HEK293 (cell line): ENCODE results near the gene CCL8.

Experiments
- CTCF ChIA-PET: fragments of 350-600 bp; formaldehyde crosslinking; extraction: SDS; loops from one replicate; lab custom pipeline; 2021; ENCODE audit warnings: antibody characterized with exemption; lab: Yijun Ruan, JAX
- POLR2A ChIA-PET: fragments of 300-600 bp; formaldehyde crosslinking; extraction: SDS; loops from one replicate; lab custom pipeline; 2020; ENCODE audit warnings: antibody characterized with exemption, inconsistent platforms; lab: Yijun Ruan, JAX
- H3K27ac ChIP-seq: fragments of 200-500 bp; sonication (Bioruptor generic); 2 replicates; pipeline ENCODE4 v1.5.1; 2014; ENCODE audit warnings: low read depth, low read length, control low read depth, inconsistent platforms; ENCODE audit errors: extremely low read depth
- H3K36me3 ChIP-seq, 2 experiments: fragments of 200-500 bp in 1 of 2; sonication (Bioruptor generic) in 1 of 2; 1 replicate in 1 of 2; 2 replicates in 1 of 2; pipeline ENCODE4 v1.5.1; 2014 to 2017; ENCODE audit warnings: inconsistent platforms in 2 of 2, low read length in 2 of 2; ENCODE audit not compliant: control insufficient read depth in 2 of 2, insufficient read depth in 1 of 2
- H3K4me1 ChIP-seq: fragments of 200-500 bp; sonication (Bioruptor generic); 2 replicates; pipeline ENCODE4 v1.5.1; 2014; ENCODE audit warnings: mild to moderate bottlenecking, low read length, inconsistent platforms; ENCODE audit not compliant: control insufficient read depth, insufficient read depth
- H3K4me3 ChIP-seq: 2 replicates; pipeline ENCODE4 v1.5.1; 2011; ENCODE audit warnings: low read depth, mild to moderate bottlenecking, control low read depth, low read length, moderate library complexity
- H3K9me3 ChIP-seq: fragments of 200-500 bp; sonication (Bioruptor generic); 2 replicates; pipeline ENCODE4 v1.5.1; 2014; ENCODE audit warnings: low read depth, low read length, inconsistent platforms; ENCODE audit not compliant: control insufficient read depth, insufficient read depth
- IKZF3 ChIP-seq: fragments of 450-650 bp; IDR thresholded peaks from 2 replicates; pipeline ENCODE4 v1.5.0; 2018; ENCODE audit warnings: missing biosample characterization, mild to moderate bottlenecking, missing genetic modification characterization, moderate library complexity
- PBX3 ChIP-seq: sonication (generic); formaldehyde crosslinking; IDR thresholded peaks from 2 replicates; pipeline ENCODE4 v1.8.1; 2022; ENCODE audit warnings: mild to moderate bottlenecking, moderate library complexity, missing genetic modification reagents
- PRDM10 ChIP-seq: fragments of 450-650 bp; formaldehyde crosslinking; IDR thresholded peaks from 2 replicates; pipeline ENCODE4 v1.5.1; 2016; ENCODE audit warnings: missing biosample characterization, missing genetic modification characterization
- REST ChIP-seq: fragments of 450-650 bp; formaldehyde crosslinking; IDR thresholded peaks from 2 replicates; pipeline ENCODE4 v1.5.1; 2016; ENCODE audit warnings: missing biosample characterization, missing genetic modification characterization
- SP7 ChIP-seq: fragments of 450-650 bp; formaldehyde crosslinking; IDR thresholded peaks from 2 replicates; pipeline ENCODE4 v1.5.1; 2016; ENCODE audit warnings: missing biosample characterization, missing genetic modification characterization
- TCF7L2 ChIP-seq: IDR thresholded peaks from 2 replicates; pipeline ENCODE4 v1.6.1; 2011; ENCODE audit warnings: low read depth, mild to moderate bottlenecking, inconsistent platforms, low read length, moderate library complexity, borderline replicate concordance
- ZFP37 ChIP-seq: fragments of 450-650 bp; formaldehyde crosslinking; IDR thresholded peaks from 2 replicates; pipeline ENCODE4 v1.5.1; 2016; ENCODE audit warnings: missing biosample characterization, missing genetic modification characterization
- ZNF132 ChIP-seq: fragments of 450-650 bp; formaldehyde crosslinking; IDR thresholded peaks from 2 replicates; pipeline ENCODE4 v1.5.1; 2017; ENCODE audit warnings: missing biosample characterization, missing genetic modification characterization, borderline replicate concordance
- ZNF138 ChIP-seq: fragments of 450-650 bp; formaldehyde crosslinking; IDR thresholded peaks from 2 replicates; pipeline ENCODE4 v1.5.1; 2016; ENCODE audit warnings: missing biosample characterization, missing genetic modification characterization, borderline replicate concordance
- ZNF211 ChIP-seq: fragments of 450-650 bp; formaldehyde crosslinking; IDR thresholded peaks from 2 replicates; pipeline ENCODE4 v1.5.1; 2016; ENCODE audit warnings: low read depth, missing biosample characterization, missing genetic modification characterization
- ZNF239 ChIP-seq: fragments of 450-650 bp; formaldehyde crosslinking; IDR thresholded peaks from 2 replicates; pipeline ENCODE4 v1.5.1; 2016; ENCODE audit warnings: missing biosample characterization, missing genetic modification characterization
- ZNF26 ChIP-seq: fragments of 450-650 bp; formaldehyde crosslinking; IDR thresholded peaks from 2 replicates; pipeline ENCODE4 v1.5.1; 2016; ENCODE audit warnings: missing biosample characterization, missing genetic modification characterization
- ZNF266 ChIP-seq: fragments of 450-650 bp; formaldehyde crosslinking; IDR thresholded peaks from 2 replicates; pipeline ENCODE4 v1.5.1; 2016; ENCODE audit warnings: missing biosample characterization, missing genetic modification characterization, low read depth
- ZNF341 ChIP-seq: fragments of 450-650 bp; formaldehyde crosslinking; IDR thresholded peaks from 2 replicates; pipeline ENCODE4; 2016; ENCODE audit warnings: low read depth, missing biosample characterization, missing genetic modification characterization
- ZNF596 ChIP-seq: fragments of 450-650 bp; IDR thresholded peaks from 2 replicates; pipeline ENCODE4 v1.5.0; 2018; ENCODE audit warnings: missing biosample characterization, mild to moderate bottlenecking, missing genetic modification characterization, moderate library complexity
- ZNF660 ChIP-seq: fragments of 450-650 bp; IDR thresholded peaks from 2 replicates; pipeline ENCODE4 v1.5.1; 2018; ENCODE audit warnings: missing biosample characterization, mild to moderate bottlenecking, missing genetic modification characterization
- ZNF701 ChIP-seq: fragments of 450-650 bp; formaldehyde crosslinking; IDR thresholded peaks from 2 replicates; pipeline ENCODE4 v1.5.1; 2016; ENCODE audit warnings: missing biosample characterization, missing genetic modification characterization
- ZNF768 ChIP-seq: fragments of 450-650 bp; formaldehyde crosslinking; IDR thresholded peaks from 2 replicates; pipeline ENCODE4 v1.5.1; 2018; ENCODE audit warnings: missing biosample characterization, mild to moderate bottlenecking, missing genetic modification characterization
- ZNF792 ChIP-seq: fragments of 450-650 bp; formaldehyde crosslinking; IDR thresholded peaks from 2 replicates; pipeline ENCODE4 v1.5.1; 2016; ENCODE audit warnings: missing biosample characterization, missing genetic modification characterization
- ZSCAN4 ChIP-seq: fragments of 450-650 bp; formaldehyde crosslinking; IDR thresholded peaks from 2 replicates; pipeline ENCODE4 v1.5.1; 2017; ENCODE audit warnings: missing biosample characterization, missing genetic modification characterization

The CCL8 gene

GRCh38 chr17:34290586-34290985, 28.6 kb upstream of the CCL8 start:
- Histone ChIP-seq H3K4me1 (no peaks in the 10 kb centered on the region; the same call in 1 of the 2 replicates), H3K36me3 (no peaks in the 10 kb centered on the region), H3K27ac (no peak overlapping the region), H3K9me3 (no peaks in the 10 kb centered on the region), H3K4me3 (no peak overlapping the region)
- POLR2A ChIA-PET, result no interaction called here
- TF ChIP-seq PBX3 (CRISPR knock-in tag) (no peak), ZNF660 (tag by site-specific recombination) (no peak), ZSCAN4 (tag by site-specific recombination) (no peak), ZNF768 (tag by site-specific recombination) (no peak)
- CTCF ChIA-PET, result interaction anchor here (1.2 kb wide), 1 partner anchor 71 kb away, joined by 3 read pairs; no protein-coding TSS in a partner anchor

GRCh38 chr17:34291721-34292348, 27.4 kb upstream of the CCL8 start:
- TF ChIP-seq REST (peak; percentile 84), ZNF26 (tag by site-specific recombination) (0 out of 2 replicates have a peak, but pooled peaks have one; percentile 13), ZNF138 (tag by site-specific recombination) (no peak)
- Histone ChIP-seq H3K4me1 (no peaks in the 10 kb centered on the region; the same call in 1 of the 2 replicates), H3K27ac (no peak overlapping the region), H3K36me3 (no peaks in the 10 kb centered on the region), H3K9me3 (no peaks in the 10 kb centered on the region), H3K4me3 (no peak overlapping the region)
- ChIA-PET POLR2A (no interaction called here), CTCF (interaction anchor here (0.6 to 1.2 kb wide), 2 partner anchors 81 to 123 kb away, joined by 4 read pairs; no protein-coding TSS in a partner anchor)

- Histone ChIP-seq H3K9me3 (no peaks in the 10 kb centered on the region), H3K36me3 (no peaks in the 10 kb centered on the region), H3K4me3 (no peak overlapping the region), H3K4me1 (no peaks in the 10 kb centered on the region; the same call in 1 of the 2 replicates), H3K27ac (no peak overlapping the region)
- CTCF ChIA-PET, result interaction anchor here (0.9 to 15.4 kb wide), 2 partner anchors 62 to 98 kb away, joined by 3 to 206 read pairs; partner anchors contain the start of gene CCL1
- POLR2A ChIA-PET, result no interaction called here
- TF ChIP-seq IKZF3 (tag by site-specific recombination) (no peak), ZNF266 (tag by site-specific recombination) (no peak), PRDM10 (tag by site-specific recombination) (no peak), ZNF211 (tag by site-specific recombination) (no peak), SP7 (tag by site-specific recombination) (no peak), ZNF596 (no peak), ZNF701 (tag by site-specific recombination) (no peak), ZNF239 (tag by site-specific recombination) (no peak), TCF7L2 (no peak), ZNF132 (tag by site-specific recombination) (no peak), ZNF341 (tag by site-specific recombination) (no peak), ZFP37 (tag by site-specific recombination) (no peak), ZNF792 (no peak)
Measured at GRCh38 chr17:34299027-34299426, 20.2 kb upstream of the CCL8 start.
